ENCODE data around the gene MICALL1. TPM values are rescaled to one million over a fixed set of nuclear protein-coding genes. Genes with fewer than 3 reads are reported as not detected.

The MICALL1 gene
- total and polyA plus RNA-seq, 2 experiments from 2014 or later: 8.0 to 41.4 TPM

DNA sequence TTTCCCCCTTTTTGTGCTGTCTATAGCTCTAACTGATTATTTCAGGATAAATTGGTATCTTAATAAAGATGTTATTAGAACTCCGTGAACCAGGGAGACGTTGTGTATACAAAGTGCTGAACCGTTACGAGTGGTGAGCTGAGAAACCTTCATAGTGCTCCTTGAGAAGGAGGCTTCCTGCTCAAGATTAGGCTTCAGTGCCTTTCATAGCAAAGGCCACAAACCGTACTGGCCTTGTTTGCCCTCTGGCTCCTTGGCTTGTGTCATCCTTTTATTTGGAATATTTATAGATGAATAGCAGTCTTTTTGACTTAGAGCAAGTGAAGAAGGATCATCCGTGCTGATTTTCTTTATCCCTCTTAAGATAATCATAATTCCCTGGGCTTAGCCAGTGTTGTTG lies 40.6 kb upstream of the MICALL1 start:
- H3K4me2 ChIP-seq (ENCODE audit: unreplicated experiment): no peak overlapping the region
- no peaks in the 10 kb centered on the region for H3K9me2 ChIP-seq (ENCODE audit: insufficient read depth)
- no peak overlapping the region for H3K4me3 ChIP-seq
- in situ Hi-C loops (cut with MboI): no loop called here
- H4K20me1 ChIP-seq (ENCODE audit: insufficient read depth): no peaks in the 10 kb centered on the region
- no peaks in the 10 kb centered on the region for H3K9me3 ChIP-seq (ENCODE audit: low read depth)
- H3K4me1 ChIP-seq (ENCODE audit: insufficient read depth): 0 out of 2 replicates have a peak, but pooled peaks cover 10% of the 10 kb centered on the region
- TF ChIP-seq EZH2 (IDR thresholded peaks at IDR 0.05; ENCODE audit: insufficient read depth, poor library complexity, severe bottlenecking) (no peak), EZH2phosphoT487 (IDR thresholded peaks at IDR 0.05; ENCODE audit: insufficient read depth, low read depth) (no peak)
- H3K79me2 ChIP-seq (ENCODE audit: insufficient read depth): peaks cover 68% of the 10 kb centered on the region
- no peak overlapping the region for H2AFZ ChIP-seq
- H3K9ac ChIP-seq: no peak overlapping the region
- whole genome bisulfite sequencing, 2 experiments (ENCODE audit: low coverage in 1 of 2, low lambda C conversion rate in 2 of 2, missing lambda C conversion rate in 2 of 2): 93 to 94% methylated on average over 6 of the region's 6 CpGs
- peaks cover 27% of the 10 kb centered on the region; the same call in 1 of the 2 replicates for H3F3A ChIP-seq (ENCODE audit: insufficient read depth)
- H3K27me3 ChIP-seq (replicated peaks; ENCODE audit: insufficient read depth): no peaks in the 10 kb centered on the region
- H3K27ac ChIP-seq: no peak overlapping the region
- peaks cover 75% of the 10 kb centered on the region for H3K36me3 ChIP-seq (ENCODE audit: low read depth)
- DNase-seq: no peak

DNA sequence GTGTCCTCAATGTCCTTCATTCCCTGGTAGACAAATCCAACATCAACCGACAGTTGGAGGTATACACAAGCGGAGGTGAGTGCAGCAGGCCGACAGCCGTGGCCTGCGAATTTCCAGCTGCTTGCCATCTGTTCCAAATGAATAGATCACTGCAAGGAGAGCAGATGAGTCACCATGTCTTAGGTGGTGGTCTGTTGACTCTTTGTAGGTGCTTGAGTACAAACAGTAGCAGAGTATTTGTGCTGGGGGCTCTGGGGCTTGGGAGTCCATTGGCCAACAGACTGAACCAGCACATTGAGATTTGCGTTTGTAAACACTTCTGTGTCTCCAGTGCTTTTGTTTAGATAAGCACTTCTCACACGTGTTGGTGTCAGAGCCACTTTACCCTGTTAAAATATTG lies 35.8 kb upstream of the MICALL1 start:
- no peaks in the 10 kb centered on the region for H3K9me2 ChIP-seq (ENCODE audit: insufficient read depth)
- H3K9me3 ChIP-seq (ENCODE audit: low read depth): no peaks in the 10 kb centered on the region
- no peaks in the 10 kb centered on the region for H4K20me1 ChIP-seq (ENCODE audit: insufficient read depth)
- H2AFZ ChIP-seq: no peak overlapping the region
- WGBS, 2 experiments (ENCODE audit: low coverage in 1 of 2, low lambda C conversion rate in 2 of 2, missing lambda C conversion rate in 2 of 2): 65 to 71% methylated on average over 7 of the region's 7 CpGs
- peaks cover 3% of the 10 kb centered on the region; the same call in 1 of the 2 replicates for H3F3A ChIP-seq (ENCODE audit: insufficient read depth)
- no peak for DNase-seq
- peaks cover 77% of the 10 kb centered on the region for H3K36me3 ChIP-seq (ENCODE audit: low read depth)
- H3K9ac ChIP-seq: no peak overlapping the region
- H3K27me3 ChIP-seq (replicated peaks; ENCODE audit: insufficient read depth): no peaks in the 10 kb centered on the region
- H3K4me2 ChIP-seq (ENCODE audit: unreplicated experiment): no peak overlapping the region
- no peaks in the 10 kb centered on the region for H3K4me1 ChIP-seq (ENCODE audit: insufficient read depth)
- in situ Hi-C loops (cut with MboI): no loop called here
- no peak overlapping the region for H3K27ac ChIP-seq
- no peak overlapping the region for H3K4me3 ChIP-seq
- TF ChIP-seq EZH2phosphoT487 (IDR thresholded peaks at IDR 0.05; ENCODE audit: insufficient read depth, low read depth) (no peak), EZH2 (IDR thresholded peaks at IDR 0.05; ENCODE audit: insufficient read depth, poor library complexity, severe bottlenecking) (no peak)
- peaks cover 74% of the 10 kb centered on the region for H3K79me2 ChIP-seq (ENCODE audit: insufficient read depth)

DNA sequence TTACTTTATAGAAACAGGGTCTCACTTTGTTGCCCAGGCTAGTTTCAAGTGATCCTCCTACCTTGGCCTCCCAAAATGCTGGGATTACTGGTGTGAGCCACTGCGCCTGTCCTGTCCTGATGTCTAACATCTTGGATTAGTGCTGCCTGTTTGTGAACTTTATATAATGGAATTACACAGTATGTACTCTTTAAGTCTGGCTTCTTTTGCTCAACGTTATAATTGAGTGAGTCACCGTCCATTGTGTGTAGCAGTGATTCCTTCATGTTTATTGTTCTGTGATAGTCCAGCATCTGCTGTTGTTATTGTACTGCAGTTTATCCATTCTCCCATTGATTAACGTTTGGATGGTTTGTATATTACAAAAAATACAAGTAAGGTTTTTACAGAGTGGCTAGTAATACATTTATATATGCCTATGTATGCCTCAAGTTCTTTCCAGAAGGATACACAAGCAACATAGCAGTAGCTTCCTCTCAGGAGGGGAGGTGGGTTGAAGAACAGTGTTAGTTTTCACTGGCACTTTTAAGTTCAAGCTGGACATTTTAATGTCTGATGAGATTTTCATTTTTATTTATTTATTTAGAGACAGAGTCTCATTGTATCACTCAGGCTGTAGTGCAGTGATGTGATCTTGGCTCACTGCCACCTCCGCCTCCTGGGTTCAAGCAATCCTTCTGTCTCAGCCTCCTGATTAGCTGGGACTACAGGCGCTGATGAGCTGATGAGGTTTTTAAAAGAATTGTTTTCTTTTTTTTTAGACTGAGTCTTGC lies 25.2 kb upstream of the MICALL1 start:
- in situ Hi-C loops (cut with MboI): no loop called here
- Histone ChIP-seq H3K27ac (peak overlapping the region; percentile 50), H3K9me3 (ENCODE audit: low read depth) (no peaks in the 10 kb centered on the region), H3K27me3 (replicated peaks; ENCODE audit: insufficient read depth) (no peaks in the 10 kb centered on the region), H3K36me3 (ENCODE audit: low read depth) (peaks cover 49% of the 10 kb centered on the region), H3K4me1 (ENCODE audit: insufficient read depth) (peaks cover 25% of the 10 kb centered on the region), H3K9me2 (ENCODE audit: insufficient read depth) (no peaks in the 10 kb centered on the region), H3F3A (ENCODE audit: insufficient read depth) (peaks cover 38% of the 10 kb centered on the region), H3K4me3 (no peak overlapping the region), H3K9ac (peak overlapping the region; percentile 40; the same call in 1 of the 2 replicates), H4K20me1 (ENCODE audit: insufficient read depth) (no peaks in the 10 kb centered on the region), H2AFZ (no peak overlapping the region), H3K79me2 (ENCODE audit: insufficient read depth) (peaks cover 60% of the 10 kb centered on the region), H3K4me2 (ENCODE audit: unreplicated experiment) (peak overlapping the region; percentile 22)
- no peak for TF ChIP-seq EZH2phosphoT487 (IDR thresholded peaks at IDR 0.05; ENCODE audit: insufficient read depth, low read depth)
- TF ChIP-seq EZH2 (IDR thresholded peaks at IDR 0.05; ENCODE audit: insufficient read depth, poor library complexity, severe bottlenecking): no peak
- WGBS, 2 experiments (ENCODE audit: low coverage in 1 of 2, low lambda C conversion rate in 2 of 2, missing lambda C conversion rate in 2 of 2): 40 to 45% methylated on average over 6 of the region's 6 CpGs
- DNase-seq: peak; percentile 81

DNA sequence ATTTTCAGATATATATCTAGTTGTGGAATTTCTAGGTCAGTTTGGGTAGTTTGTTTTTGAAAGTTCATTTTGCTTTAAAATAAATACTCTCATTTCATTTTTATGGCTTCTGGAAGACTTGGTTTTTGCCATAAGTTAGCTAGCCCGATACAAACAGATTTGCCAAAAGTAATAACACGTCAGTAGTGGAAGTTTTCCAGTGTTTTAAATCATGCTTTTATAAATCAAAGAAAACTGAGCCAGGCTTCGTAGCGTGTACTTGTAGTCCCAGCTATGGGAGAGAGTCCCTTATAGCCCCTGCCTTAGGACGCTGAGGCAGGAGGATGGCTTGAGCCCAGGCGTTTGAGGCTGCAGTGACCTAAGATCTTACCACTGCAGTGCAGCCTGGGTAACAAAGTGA lies 21.7 kb upstream of the MICALL1 start:
- Histone ChIP-seq H3K9me3 (ENCODE audit: low read depth) (no peaks in the 10 kb centered on the region), H4K20me1 (ENCODE audit: insufficient read depth) (no peaks in the 10 kb centered on the region), H3K79me2 (ENCODE audit: insufficient read depth) (peaks cover 56% of the 10 kb centered on the region), H2AFZ (no peak overlapping the region), H3K27ac (peak overlapping the region; percentile 47), H3K9me2 (ENCODE audit: insufficient read depth) (no peaks in the 10 kb centered on the region), H3K4me1 (ENCODE audit: insufficient read depth) (peaks cover 34% of the 10 kb centered on the region), H3F3A (ENCODE audit: insufficient read depth) (peaks cover 35% of the 10 kb centered on the region), H3K9ac (peak overlapping the region; percentile 4; the same call in 1 of the 2 replicates), H3K4me3 (0 out of 2 replicates have a peak overlapping the region, but pooled peaks have one; percentile 0), H3K27me3 (replicated peaks; ENCODE audit: insufficient read depth) (no peaks in the 10 kb centered on the region), H3K4me2 (ENCODE audit: unreplicated experiment) (peak overlapping the region; percentile 33), H3K36me3 (ENCODE audit: low read depth) (peaks cover 36% of the 10 kb centered on the region)
- peak; percentile 66 for DNase-seq
- in situ Hi-C loops (cut with MboI): no loop called here
- TF ChIP-seq EZH2 (IDR thresholded peaks at IDR 0.05; ENCODE audit: insufficient read depth, poor library complexity, severe bottlenecking) (no peak), EZH2phosphoT487 (IDR thresholded peaks at IDR 0.05; ENCODE audit: insufficient read depth, low read depth) (no peak)
- WGBS, 2 experiments (ENCODE audit: low coverage in 1 of 2, low lambda C conversion rate in 2 of 2, missing lambda C conversion rate in 2 of 2): 15% methylated on average over 6 of the region's 6 CpGs

Data from GM23248 (cell line).